ENCODE results near the gene GDF10.

Gene GDF10

DNA sequence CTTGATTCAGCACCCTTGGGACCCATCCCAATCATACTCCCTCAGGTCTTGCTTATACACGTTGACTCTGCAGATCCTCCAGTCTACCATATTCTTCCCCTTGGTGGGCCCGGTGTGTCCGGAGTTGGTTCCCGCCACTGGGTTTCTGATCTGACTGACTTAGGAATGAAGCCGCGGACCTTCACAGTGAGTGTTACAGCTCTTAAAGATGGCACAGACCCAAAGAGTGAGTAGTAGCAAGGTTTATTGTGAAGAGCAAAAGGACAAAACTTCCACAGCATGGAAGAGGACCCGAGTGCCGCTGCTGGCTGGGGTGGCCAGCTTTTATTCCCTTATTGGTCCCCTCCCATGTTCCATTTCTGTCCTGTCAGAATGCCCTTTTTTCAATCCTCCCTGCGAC is 5.9 kb upstream of the GDF10 start:
- no peak for DNase-seq (ENCODE audit: low read depth in 2 of 2)

DNA sequence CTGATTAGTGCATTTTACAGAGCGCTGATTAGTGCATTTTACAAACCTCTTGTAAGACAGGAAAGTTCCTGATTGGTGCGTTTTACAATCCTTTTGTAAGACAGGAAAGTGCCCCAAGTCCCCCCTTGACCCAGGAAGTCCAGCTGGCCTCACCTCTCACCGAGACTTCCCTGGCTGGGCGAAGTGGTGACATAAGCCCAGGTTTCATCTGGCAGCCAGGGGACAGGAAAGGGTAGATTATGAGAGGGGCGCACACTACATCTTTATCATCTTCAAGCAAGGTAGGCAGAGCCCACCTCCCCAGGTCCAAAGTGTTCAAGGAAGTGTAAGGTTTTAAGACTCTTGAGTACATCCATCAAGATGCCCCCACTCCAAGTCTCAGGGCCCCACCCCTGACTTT is 5.5 kb upstream of the GDF10 start:
- DNase-seq (ENCODE audit: low read depth in 2 of 2): no peak

DNA sequence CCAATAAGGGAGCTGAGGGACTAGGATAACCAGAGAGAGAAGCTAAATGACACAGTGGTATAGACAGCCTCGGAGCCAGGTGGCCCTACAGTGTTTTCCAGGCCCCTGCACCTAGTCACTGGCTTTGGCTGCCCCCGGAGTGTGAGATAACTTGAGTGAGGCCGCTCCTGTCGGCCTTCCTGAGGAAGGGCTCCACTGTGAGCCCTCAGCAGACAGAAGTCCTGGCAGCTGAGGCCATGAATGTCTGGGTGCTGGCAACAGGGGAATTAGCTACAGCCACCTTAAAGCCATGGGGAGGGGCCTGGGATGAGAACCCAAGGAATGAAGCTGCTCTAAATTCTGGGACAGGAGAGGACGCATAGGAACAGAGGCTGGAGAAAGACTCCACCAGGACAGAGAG is 4.6 kb upstream of the GDF10 start:
- DNase-seq (ENCODE audit: low read depth in 2 of 2): no peak

DNA sequence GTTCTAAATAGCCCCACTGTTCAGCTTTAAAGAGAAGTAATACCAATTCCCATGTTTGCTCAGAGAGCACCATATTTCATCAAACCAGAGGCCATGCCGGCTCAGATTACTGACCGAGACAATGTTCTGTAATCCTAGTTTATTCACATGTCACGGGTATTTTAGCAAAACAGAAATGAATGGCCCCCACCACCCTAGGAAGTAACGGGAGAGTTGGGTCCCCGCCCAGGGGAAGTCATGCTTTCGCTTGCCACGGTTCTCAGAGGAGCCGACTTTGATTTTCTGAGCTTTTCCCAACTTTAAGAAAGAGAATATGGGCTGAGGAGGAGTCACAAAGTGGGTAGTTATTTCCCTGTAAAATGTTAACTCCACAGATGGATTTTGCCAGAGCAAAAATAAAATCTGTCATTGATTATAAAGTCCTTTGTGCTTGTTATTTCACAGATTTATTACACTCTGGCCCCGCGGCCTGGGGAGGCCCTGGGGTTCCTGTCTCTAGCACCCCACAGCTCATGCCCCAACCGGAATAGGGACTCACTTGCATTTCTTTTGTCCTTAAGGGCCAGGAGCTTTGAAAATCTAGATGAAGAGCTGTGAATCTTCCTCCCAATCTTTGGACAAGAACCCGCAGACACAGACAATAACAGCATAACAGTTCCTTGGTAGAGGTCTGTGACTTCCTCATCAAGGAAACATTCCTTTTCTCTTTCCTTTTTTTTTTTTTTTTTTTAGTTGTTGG is 3.7 kb upstream of the GDF10 start:
- DNase-seq (ENCODE audit: low read depth in 2 of 2): no peak

DNA sequence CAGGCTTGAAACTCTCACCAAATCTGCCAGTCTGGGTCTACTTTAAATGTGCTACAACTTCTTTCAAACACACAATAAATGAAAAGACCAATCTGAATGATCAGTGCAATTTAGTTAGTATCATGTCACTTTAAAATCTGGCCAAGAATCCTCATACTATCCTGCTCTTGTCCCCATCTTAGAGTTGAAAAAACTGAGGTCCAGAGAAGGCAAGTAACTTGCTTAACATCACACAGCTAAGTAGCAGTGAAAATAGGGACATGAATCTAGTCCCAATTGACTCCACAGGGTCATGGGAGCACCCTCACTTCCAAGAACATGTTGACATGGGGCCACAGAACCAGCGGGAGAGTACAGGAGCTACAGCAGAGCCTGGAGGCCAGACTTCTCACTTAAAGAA is 3.1 kb upstream of the GDF10 start:
- no peak for DNase-seq (ENCODE audit: low read depth in 2 of 2)

DNA sequence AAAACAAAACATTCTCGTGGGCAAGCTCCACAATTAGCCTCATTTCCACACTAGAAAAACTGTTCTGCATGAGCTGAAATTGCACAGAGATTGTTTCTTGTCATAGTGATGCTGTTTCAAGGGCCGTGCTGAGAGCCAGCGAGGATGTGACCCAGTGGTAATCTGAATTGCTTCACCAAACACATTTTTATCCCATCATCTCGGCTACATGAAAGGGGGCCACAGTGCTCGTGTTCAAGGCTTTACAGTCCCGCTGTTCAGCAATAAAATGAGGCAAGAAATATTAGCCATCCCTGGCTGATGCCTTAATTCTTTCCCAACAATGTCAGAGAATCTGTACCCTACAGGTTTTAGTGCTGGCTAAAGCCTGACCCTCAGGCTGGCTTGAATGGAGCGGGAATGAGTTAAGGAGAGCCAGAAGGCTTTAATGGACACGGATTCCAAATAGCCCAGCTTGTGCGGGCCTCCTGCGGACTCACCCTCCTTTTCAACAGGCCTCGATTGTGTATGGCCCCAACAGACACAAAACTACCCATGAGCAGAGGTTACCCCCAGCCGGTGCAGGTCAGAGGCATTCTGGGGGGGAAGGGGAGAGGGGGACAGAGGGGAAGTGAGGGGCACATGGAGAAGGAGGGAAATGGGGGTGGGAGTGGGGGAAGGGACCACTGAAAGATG is 2.0 kb upstream of the GDF10 start:
- no peak for DNase-seq (ENCODE audit: low read depth in 2 of 2)

DNA sequence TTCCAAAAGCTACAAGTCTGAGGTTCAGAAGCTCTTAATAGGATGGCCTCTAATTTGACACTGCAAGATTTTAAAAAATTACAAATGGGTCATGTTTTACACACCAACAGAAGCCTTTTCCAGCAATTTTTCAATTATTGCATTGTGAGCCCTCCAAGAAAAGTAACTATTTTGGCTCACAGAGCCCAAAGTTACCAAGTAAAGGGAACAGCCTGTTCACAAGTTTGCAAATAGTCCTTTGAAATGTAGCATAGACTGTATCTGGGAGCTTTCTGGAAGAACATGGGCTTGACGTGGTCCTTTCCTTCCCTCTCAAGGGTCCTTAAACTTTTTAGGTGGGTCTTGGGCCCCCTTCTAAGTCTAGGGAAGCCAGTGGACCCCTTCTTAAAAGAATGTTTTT is 1.3 kb upstream of the GDF10 start:
- DNase-seq (ENCODE audit: low read depth in 2 of 2): no peak

DNA sequence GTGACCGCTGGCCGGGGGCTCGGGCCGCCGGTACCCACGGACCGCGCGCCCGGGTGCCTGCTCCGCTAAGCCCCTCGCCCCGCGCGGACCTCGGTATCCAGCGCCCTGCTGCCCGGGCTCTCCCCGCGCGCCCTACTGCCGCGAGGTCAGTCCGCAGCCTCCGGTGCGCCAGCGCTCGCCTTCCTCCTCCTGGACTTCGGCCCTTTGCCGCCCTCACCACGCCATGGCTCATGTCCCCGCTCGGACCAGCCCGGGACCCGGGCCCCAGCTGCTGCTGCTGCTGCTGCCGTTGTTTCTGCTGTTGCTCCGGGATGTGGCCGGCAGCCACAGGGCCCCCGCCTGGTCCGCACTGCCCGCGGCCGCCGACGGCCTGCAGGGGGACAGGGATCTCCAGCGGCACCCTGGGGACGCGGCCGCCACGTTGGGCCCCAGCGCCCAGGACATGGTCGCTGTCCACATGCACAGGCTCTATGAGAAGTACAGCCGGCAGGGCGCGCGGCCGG is 483 bp downstream of the GDF10 start:
- no peak for DNase-seq (ENCODE audit: low read depth in 2 of 2)

DNA sequence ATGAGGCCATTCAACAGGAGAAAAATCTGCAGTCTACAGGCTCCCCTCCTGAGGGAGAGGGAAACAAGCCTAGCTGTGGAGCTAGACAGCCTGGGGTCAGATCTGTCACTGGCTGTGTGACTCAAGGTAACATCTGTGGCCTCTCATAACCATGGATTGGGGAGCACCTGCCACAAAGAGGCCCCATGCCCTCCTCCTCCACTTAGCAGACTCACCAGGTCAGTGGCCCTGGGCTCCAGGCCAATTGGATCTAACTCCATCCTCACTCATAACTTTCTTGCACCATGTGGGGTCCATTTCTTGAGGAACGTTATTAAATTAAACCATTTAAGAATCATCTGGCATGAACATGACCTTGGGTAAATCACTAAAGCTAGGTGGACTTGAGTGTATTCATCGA is 1.8 kb downstream of the GDF10 start:
- no peak for DNase-seq (ENCODE audit: low read depth in 2 of 2)

DNA sequence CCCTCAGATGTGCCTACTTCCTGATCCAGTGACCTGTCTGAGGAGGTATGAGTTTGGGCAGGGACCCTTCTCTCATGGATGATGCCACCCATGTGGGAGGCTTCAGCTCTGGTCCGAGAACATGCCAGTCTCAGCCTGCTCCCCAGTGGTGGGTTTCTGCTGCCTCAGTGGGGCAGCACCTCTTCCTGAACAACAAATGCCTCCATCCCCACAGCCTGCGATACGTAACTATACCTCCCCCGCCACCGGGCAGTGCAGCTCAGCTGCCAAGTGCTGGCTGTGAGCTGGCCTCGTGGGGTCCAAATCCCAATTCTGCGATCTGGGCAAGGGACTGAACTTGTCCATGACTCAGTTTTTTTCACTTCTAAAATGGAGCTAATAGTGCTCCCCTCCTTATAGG is 3.1 kb downstream of the GDF10 start:
- DNase-seq (ENCODE audit: low read depth in 2 of 2): no peak

DNA sequence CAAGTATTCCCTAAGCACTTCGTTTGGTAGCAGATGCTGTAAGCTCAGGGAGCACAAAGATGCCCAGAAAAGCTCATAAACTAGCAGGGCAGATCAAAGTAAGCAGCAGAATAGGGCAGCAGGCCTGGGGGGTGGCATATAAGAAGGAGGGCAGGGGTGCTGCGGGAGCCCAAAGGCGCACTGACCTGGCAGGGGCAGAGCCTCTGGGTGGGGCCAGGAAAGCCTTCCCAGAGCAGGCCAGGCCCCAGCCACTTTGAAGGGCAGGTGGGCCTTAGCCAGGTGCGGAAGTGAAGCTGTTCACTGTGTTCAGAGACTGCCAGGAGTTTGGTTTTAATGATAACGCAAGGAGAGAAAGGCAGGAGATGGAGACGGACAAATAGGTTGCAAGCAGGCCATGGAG is 3.9 kb downstream of the GDF10 start:
- no peak for DNase-seq (ENCODE audit: low read depth in 2 of 2)

DNA sequence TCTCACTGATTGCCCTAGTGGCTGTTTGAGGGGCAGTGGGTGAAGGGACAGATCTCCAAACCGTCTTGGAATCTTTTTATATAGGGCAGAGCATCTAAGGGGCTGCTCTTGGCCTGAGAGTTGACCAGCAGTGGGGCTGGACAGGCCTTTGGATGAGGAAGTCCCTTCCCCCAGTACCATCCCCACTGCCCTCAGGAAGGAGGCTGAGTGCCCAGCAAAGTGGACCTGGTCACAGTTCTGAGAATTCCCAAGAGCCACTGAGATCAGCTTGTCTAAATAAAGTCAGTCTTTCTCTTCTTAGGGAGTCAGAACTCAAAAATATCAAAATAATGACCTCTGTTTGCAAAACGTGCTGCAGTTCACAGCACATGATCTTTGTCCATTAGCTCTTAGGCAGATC is 5.6 kb downstream of the GDF10 start:
- DNase-seq (ENCODE audit: low read depth in 2 of 2): no peak

DNA sequence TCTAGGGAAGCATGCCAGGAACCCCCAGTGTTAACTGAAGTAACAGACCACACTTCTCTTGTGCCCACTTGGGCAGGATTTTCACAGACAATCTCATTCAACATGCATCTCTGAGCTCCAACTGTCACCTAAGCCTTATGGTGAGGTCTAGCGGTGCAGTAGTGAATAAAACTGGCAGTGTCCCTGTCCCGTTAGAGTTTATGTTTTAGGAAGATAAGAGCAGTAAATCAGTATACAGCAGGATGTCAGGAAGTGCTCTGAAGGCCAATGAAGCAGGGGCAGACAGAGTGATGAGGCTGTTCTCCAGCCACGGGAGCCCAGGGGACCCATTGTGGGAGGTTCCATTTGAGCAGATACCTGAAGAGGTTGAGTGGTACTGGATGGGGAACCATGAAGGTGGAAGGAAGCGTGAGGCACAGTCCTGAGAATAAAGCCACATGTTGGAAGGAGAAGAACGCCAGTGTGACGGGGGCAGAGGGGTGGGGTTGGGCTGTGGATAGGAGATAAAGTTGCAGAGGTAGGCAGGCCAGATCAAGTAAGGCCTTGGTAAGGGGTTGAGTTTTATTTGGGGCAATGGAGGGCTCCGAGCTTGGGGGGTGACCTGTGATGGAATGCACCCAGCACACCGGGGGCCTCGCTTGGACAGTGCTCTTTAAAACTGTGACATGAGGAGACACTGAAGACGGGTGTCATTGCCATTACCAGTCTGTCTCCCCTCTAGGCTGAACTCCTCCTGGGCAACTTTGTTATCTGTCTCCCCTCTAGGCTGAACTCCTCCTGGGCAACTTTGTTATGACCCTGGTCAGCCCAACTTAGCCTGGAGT is 6.6 kb downstream of the GDF10 start:
- no peak for DNase-seq (ENCODE audit: low read depth in 2 of 2)

DNA sequence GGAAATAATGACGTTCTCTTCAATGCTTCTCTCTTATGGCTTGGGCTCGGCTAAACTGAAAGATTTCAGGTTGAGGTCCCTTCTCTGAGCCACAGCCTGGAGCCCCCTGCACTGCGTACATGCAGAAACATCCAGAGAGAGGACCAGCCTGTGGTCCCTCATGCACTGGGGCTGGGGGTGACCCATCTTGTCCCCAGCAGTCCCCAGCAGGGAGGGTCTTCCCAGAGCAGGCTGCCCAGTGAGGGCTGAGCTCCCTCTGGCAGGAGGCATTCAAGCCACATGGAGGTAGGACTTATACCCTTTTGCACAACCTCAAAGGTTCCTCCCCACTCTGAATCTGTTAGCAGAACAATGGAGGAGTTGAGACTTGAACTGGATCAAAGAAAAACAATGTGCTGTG is 7.4 kb downstream of the GDF10 start:
- DNase-seq (ENCODE audit: low read depth in 2 of 2): no peak

DNA sequence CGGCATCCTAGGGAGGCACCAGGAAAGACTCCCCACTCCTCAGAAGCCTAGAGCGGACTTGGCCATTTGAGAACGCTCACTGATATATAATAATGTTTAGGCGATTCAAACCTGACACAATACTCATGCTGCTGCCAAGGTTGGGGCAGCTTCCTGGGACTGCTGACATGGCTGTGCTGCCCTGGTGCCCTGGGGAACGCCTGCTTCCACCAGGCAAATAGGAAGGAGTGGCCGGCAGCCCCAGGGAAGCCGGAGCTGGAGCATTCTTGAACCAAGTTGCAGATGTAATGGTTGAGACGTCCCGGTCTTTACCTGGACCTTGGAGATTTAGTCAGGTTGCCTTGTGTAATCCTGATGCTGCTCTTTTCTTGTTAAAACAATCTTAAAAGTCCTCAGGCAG is 8.8 kb downstream of the GDF10 start:
- DNase-seq (ENCODE audit: low read depth in 2 of 2): no peak

DNA sequence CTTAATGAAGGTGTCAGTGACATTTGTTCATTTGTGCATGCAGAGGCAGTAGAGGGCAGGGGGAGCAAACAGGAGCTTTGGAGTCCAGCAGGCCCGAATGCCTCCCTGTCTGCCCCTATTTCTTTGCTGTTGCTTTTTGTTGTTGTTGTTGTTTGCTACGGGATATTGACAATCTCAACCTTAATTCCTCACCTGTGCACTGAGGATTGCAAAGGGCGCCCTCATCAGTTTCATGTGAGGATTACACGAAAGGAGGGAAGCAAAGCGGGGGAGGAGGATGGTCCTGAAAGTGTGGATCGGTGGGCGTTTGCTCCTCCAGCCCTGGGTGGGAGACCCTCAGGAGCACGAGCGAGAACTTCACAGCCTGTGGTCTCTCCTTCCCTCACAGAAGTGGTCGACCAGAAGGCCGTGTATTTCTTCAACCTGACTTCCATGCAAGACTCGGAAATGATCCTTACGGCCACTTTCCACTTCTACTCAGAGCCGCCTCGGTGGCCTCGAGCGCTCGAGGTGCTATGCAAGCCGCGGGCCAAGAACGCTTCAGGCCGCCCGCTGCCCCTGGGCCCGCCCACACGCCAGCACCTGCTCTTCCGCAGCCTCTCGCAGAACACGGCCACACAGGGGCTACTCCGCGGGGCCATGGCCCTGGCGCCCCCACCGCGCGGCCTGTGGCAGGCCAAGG is 9.6 kb downstream of the GDF10 start:
- no peak for DNase-seq (ENCODE audit: low read depth in 2 of 2)

DNA sequence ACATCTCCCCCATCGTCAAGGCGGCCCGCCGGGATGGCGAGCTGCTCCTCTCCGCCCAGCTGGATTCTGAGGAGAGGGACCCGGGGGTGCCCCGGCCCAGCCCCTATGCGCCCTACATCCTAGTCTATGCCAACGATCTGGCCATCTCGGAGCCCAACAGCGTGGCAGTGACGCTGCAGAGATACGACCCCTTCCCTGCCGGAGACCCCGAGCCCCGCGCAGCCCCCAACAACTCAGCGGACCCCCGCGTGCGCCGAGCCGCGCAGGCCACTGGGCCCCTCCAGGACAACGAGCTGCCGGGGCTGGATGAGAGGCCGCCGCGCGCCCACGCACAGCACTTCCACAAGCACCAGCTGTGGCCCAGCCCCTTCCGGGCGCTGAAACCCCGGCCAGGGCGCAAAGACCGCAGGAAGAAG is 10.1 kb downstream of the GDF10 start:
- no peak for DNase-seq (ENCODE audit: low read depth in 2 of 2)

DNA sequence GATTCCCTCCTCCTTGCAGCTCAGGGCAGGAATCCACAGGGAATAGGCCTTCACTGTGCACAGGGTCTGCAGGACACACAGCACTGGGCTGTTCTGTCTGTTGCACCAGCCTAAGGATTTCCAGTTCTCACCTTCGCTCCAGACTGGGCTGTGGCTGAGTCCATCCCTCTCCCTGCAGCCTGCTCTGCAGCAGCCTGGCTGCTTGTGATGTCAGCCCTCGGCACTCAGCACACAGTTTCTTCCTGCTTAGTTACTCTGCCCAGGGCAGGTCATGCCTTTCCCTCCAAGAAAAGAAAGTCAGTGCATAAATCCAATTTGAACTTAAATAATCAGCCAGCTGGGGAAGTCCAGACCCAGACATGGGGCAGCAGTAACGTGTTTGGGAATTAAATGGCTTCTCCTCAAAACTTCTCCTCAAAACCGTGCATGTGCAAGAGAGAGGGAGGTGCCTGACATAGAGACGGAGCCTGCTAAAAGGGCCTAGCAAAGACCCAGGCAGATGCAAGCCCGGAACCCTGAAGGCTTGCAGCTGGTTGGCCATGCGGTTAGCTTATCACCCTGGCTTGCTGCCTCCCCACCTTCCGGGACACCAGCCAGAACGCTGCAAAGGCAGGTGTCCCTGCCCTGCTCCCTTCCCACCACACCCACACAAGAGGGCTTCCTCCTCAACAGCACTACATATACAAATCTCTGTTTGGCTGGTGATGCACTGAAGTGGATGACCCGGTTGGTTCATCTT is 11.4 kb downstream of the GDF10 start:
- no peak for DNase-seq (ENCODE audit: low read depth in 2 of 2)

DNA sequence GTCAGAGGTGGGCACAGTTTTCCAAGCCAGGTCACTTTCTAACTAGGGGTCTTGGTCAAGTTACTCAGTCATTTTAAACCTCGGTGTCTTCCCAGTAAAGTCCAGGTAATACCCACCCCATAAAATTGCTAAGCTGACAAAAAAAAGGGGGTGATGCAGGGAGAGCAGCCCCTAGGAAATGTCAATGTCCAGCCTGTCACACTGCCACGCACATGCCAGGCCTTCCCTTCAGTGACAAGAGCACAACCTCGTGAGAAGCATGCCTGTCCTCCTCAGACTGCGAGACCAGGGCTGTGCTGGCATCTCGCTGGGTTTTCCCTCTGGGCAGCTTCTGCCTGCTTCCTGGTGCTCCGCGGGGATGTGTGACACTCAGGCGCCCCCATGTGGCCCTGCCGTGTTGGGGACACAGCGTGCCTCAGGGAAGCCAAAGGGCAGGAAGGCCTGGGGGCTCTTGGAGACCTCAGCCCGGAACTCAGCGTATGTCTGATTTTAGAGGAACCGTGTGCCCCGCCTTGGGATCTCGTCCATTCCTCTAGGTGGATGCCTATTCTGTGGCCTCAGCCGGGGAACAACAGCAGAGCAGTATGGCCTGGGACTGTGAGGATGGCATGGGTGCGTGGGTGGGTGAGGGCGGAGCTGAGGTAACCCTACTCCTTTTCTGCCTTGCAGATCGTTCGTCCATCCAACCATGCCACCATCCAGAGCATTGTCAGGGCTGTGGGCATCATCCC is 12.1 kb downstream of the GDF10 start:
- DNase-seq (ENCODE audit: low read depth in 2 of 2): peak; percentile 80 to 83

DNA sequence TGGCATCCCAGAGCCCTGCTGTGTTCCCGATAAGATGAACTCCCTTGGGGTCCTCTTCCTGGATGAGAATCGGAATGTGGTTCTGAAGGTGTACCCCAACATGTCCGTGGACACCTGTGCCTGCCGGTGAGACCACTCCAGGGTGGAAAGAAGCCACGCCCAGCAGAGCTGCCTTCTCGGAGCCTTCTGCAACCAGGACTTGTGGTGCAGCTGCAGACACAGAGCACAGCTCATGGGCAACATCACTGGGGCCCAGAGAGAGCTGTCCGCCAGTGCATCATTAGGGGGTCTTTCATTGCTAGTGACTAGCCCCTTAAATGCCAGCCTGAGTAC is 12.6 kb downstream of the GDF10 start:
- no peak for DNase-seq (ENCODE audit: low read depth in 2 of 2)

DNA sequence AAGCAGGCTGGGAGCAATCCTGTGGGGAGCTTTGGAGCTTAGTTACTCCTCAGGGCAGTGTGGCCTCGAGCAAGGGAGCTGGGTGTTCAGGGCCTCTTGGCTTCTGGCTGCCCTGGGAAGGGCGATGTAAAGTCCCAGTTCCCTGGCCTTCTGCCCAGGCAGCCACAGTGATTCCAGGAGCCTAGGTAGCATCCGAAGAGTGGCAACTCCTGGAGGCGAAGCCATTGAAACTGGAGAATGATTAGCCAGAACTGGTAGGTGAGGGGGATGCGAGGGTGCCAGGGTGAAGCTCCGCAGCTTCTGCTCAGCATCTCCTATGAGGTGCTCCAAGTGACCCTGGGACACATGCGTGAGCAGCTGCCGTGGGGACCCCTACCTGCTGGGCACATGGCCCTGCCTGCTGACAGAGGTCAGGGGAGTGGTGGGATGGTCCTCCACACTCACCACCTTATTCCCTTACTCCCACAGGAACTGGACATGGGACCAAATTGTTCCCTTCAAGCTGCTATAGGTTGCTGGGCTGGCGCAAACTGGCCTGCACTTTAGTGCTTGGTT is 14.5 kb downstream of the GDF10 start:
- no peak for DNase-seq (ENCODE audit: low read depth in 2 of 2)
